HG03378 (cell line): Measurements from ENCODE around the gene GNA14.
"Not testable (repeated sequence)": the region's sequence is repeated elsewhere in the genome, so short reads cannot be mapped to it uniquely, and the experiment has no call there.

Experiments used
- ATAC-seq: cut with Tn5 transposase; IDR thresholded peaks from one replicate; pipeline ENCODE4 v1.9.1; 2021; ENCODE audit warnings: mild to moderate bottlenecking, moderate library complexity; ENCODE audit not compliant: unreplicated experiment

Gene GNA14

DNA sequence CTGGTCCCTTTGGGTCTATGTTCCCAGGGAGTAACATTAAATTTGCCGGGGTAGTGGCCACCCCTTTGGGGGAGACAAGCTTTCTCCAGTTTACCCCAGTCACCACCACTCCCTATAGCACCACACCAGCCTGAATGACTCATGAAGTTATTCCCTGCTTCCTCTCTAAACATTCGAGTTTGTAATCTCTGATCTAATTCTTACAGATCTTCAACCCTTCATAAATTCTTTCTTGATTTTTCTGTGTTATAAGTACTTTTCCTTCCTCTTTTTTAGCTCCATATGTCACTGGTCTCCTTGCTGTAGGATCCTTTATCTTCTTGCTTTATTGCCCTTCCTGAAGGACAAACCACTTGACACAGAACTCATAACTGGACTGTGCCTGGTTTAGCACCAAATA lies 55.6 kb downstream of the GNA14 start:
- ATAC-seq, result no peak

DNA sequence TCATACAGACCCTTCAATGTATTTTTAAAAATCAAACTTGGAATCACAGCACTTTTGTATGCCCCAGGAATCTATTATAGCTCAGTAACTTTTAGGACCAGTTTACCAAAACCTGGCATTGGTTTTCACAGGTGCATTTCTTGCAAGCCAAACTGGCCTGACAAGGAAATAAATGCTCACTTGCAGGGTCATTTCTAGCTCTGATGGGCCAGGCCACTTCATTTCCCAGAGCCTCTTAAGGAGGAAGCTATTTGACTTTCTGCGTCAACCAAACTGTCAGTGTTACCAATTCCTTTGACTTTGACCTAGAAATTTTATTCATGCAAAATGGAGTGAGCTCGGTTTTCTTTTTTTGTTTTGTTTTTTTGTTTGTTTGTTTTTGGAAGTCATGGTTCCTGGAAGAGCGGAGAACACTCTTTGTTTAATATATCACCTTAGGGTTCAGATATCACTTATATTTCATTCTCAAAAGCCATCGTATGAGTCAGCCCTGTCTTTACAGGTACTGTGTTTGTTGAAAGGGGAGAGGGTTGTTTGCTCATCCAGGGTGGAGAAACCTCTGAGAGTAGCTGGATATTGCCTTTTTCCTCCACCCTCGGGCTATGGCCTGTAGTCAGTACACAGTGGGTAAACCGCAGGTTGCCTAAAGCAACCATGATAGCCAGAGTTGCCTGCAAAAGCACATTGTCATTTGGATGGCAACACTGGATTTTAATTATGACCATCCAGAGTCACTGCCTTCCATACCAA lies 58.9 kb downstream of the GNA14 start:
- no peak for ATAC-seq

DNA sequence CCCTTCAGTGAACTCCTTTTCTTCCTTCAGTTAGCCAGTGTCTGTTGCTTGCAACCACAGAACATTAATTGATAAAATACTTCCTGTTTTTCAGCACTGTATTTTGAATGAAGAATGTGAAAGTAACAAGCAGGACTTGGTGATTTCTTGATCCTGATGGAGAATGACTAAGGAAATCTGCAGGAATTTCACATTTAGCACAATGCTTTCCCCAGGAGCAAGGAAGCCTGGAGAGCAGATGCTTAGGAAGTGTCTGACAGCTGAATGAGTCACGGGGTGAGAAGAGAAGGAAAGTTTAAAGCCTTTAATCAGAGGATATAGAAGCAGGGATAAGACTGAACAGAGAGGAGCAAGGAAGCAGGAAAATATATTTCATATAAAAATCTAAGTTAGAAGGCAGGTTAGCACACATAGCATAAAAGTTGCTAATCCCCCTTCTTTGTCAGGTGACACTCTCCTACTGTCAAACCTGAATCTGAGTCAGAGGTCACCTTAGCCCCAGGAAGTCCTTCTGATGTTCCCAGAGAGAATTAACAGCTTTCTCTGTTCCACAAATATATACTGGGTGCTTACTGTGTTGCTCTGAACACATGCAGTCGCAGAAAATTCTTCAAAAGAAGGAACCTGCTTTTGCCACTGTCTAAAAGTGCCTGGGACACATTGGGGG lies 59.7 kb downstream of the GNA14 start:
- ATAC-seq, result no peak

DNA sequence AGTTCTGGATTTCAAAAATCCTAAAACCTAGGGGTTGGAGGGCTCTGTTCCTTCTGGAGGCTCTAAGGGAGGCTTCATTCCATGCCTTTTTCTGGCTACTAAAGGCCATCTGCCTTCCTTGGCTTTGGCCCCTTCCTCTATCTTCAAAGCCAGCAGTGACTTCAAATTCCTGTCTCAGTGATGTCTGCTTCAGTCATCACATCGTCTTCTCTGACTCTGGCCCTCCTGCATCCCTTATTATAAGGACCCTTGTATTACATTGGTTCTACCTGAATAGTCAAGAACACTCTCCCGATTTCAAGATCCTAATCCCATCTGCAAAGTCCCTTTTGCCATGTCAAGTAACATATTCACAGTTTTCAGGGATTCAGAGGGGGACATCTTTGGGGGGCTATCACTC lies 60.3 kb downstream of the GNA14 start:
- no peak for ATAC-seq

DNA sequence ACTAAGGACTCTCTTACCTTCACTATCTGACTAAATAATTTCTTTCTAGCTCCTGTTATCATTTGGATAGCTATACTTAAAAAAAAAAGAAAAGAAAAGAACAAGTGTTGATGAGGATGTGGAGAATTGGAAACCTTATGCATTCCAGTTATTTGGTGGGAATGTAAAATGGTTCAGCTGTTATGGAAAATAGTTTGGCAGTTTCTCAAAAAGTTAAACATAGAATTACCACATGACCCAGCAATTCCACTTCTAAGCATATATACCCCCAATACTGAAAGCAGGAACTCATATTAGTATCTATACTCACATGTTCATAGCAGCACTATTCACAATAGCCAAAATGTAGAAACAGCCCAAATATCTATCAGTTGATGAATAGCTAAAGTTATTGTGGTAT lies 61.1 kb downstream of the GNA14 start:
- no peak for ATAC-seq

DNA sequence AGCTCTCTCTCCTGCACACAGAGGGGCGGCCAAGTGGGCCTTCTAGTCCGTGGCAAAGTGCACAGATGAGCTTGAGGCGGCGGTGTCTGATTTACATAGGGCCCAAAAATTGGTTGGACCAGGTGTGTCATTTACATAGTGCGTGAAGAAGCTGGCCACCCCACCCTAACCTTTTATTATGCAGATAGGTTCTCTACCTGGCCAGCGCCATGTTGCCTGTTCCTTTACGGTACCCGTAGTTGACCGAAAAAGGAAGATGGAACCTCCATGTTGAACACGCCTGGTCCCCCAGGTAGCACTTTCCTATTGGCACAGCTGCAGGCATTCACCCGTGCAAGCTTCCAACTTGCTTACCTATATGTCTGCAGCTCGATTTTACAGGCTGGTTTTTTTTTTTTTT lies 61.5 kb downstream of the GNA14 start:
- no peak for ATAC-seq

DNA sequence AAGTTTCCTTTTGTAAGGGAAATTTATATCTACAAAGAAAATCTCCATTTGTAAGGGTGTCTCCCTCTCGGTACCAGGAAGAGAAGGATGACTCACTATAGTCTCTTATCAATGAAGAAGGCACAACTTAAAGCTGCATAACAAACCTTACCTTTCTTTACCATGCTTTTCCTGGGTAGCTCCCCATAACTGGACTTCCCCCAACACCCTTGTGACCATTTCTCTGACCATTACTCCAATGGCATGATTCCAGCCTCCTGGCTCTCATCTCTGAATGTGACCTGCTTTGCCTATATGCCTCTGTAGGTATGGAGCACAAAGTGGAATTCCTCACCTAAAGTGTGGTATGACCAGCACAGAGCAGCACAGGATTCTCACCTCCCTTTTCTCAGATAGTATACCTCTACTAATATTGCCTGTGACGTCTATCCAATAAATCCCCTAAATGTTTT lies 62.8 kb downstream of the GNA14 start:
- no peak for ATAC-seq

DNA sequence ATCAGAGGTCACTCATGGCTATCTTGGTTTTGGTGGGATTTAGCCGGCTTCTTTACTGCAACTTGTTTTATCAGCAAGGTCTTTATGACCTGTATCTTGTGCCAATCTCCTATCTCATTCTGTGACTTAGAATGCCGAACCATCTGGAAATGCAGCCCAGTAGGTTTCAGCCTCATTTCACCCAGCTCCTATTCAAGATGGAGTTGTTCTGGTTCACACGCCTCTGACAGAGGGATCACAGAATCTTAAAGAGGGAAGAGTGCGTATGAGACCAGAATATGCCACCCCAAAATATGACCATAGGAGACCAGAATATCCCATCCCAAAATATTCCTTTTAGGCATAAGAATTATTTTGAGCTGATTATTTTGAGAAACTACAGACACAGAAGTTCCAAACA lies 63.2 kb downstream of the GNA14 start:
- ATAC-seq, result not testable (repeated sequence)

DNA sequence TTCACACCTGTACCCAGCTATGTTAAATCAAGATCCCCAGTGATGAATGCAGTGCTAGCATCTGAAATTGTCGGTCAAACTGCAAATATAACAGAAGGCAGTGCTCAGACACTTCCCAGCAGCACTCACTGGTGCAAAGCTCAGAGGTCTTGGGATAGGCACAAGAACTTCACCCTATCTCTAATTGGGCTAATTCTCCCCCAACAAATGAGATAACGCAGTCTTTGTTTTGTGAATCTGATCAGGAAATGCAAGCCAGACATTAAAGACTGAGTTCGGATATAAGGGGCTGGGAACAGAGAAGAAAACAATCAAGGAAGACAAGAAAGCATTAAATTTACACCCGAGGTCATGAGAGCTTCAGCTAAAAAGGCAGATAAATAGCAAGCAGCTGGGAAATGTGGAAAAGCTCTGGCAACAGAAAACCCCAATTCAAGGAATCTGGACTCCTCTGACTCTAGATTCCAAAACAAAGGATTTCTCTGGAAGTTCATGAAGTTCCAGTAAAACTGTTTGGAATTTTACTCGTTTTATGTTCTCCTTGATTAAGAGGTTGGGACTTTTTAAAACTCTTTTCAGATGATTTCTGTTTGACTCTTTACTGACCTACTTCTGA lies 65.1 kb downstream of the GNA14 start:
- ATAC-seq, result no peak

DNA sequence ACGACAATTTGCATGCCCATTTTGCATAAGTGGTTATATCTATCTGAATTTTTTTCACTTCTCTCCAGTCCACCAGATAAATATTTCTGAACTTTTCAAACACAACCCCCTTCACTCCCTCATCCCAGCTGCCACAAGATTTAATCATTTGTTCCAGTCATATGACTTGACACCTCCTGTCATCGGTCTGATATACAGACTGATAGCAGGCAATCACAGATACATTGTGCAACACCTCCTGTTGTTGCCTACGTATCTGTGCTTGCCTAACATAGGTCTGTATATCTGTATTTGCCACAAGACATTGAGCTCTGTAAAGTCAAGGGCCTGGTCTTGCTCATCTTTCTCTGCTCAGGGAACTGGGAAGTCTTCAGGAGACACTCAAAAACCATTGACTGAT lies 65.6 kb downstream of the GNA14 start:
- ATAC-seq, result no peak

DNA sequence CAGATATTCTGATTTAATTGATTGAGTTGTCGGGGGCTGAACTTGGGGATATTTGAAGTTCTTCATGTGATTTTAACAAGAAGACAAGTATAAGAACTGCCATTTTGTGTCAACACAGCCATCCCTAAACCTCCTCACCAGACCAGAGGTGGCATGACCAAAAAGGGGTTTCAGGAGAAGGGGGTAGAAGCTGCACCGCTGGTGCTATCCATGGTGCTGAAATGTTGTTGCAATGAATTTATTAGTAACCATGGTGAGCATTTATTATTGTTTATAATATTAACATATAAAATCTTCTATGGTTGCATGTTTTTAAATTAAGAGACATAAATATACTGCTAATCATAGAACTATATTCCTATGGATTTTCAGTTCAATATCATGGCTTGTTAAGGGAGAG lies 72.3 kb downstream of the GNA14 start:
- no peak for ATAC-seq

DNA sequence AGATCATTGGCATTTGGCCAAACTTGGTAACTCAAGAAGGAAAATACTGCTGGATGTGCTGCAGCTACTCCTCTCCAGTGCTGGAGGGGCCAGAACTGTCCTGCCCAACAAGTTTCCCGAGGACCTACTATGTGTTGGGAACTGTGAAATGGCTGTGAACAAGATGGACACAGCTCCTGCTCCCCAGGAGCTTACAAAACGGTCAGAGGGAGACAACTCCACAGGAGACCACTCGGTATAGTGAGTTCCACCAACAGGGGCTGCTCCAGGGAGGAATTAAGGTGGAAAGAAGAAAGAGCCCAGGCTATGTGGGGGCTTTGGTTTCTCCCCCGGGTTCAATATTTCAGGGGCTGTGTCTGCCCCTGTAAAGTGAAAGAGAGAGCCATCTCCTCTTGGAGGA lies 78.8 kb downstream of the GNA14 start:
- ATAC-seq, result no peak

DNA sequence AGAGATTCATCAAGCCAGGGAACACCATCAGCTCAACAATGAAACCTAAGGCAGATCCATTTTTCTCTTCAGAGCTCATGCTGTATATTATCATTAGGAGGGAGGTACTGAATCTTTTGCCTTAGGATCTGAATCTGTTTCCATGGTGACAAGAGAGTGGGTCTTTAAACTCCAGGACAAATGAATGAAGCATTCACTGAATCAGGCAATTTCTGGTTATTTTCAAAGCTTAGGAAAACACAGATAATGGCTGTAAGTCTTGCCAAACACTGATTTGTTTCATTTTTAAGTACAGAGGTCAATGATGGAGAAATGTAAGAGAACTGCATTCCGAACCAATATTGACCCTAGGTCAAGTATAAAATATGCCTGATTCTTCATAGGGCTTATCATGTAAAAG lies 84.9 kb downstream of the GNA14 start:
- no peak for ATAC-seq

DNA sequence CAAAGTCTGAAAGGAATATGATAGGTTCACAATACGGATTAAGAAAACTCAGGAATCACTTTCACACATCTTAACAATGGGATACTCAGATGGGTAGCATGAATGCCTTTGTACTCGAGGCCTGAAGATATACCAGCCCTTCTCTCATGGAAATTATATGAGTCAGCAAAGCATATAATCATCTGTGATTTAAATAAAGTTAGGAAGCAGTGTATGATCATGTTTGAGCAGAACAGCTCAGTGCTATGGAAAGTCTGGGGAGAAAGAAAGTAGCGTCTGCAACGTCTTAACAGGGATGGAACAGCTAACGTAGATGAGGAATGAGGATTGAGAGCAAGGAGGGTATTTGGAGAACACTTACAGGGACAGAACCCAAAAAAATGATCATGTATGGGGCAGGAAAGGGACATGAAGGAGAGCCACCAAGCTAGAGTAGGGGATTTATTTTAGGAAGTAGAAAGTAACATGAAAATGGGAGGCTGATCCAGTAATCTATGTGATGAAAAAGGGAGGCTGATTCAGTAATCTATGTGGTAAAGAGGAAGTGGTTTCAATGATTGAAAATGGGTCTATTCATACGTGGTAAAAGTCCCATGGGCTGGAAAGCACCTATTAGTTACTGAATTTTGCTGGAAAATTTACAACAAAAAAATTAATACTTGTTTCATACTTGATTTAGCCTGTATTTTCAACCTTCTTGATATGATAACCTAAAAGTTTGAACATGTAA lies 85.9 kb downstream of the GNA14 start:
- ATAC-seq, result peak; percentile 69

DNA sequence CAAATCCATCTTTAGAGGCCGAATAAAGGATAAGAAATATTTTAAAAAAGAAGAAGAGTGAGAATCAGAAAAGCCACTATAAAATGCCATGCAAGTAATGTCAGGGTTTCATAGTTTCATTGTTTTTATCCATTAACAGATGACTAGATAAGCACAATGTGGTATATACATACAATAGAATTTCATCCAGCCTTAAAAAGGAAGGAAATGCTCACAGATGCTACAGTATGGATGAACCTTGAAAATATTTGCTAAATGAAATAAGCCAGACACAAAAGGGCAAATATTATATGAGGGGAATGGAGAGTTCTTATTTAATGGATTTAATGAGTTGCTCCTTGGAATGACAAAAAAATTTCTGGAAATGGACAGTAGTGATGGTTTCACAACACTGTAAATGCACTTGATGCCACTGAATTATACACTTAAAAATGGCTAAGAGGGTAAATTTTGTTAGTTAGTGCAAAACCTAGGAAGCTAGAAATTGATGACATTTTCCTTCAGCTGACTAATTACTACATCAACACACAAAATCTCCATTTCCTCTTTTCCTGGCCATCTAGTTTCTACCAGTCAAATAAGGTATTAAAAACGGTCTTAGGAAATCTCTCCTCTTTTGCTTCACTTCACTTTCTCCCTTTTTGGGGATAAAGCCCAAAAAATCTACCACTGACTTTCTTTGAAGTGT lies 86.6 kb downstream of the GNA14 start:
- ATAC-seq, result no peak

DNA sequence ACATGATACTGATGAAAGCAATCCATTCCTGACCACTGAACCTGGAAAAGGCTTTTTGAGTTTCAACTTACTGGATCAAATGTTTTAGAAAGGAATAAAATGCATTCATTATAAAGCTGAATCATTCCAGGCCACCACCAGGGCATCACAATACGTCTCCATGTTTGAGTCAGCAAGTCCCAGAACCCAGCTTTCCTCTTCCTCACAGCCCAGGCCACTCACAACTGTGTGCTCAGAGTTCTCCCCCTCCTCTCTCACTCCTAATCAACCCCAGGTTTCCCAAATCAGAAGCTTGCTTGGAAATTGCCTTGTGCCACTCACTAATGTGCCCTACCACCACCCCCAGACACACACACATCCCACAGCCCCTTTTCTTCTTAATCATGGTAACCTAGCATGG lies 91.7 kb downstream of the GNA14 start:
- ATAC-seq, result no peak

DNA sequence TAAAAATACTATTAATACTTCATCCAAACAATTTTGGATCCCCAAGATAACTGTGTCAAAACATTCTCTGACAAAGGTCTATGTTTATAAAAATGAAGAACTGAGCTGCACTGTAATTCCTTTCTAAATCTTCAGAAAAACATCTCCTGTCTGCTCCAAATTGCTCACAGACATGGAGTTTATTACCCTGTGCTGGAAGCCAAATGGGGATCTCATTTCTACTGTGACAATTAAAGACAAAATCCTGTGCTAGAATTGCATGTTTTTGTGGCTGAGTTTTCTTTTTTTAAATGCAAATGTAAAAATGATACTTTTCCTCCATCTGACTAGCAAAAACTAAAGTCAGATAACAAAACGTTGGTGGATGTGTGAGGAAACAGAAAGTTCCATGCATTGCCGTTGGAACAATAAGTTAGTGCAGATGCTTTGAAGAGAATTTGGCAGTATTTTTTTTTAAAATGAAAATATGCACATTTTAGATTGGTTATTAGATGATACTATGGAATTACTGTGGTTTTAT lies 93.5 kb downstream of the GNA14 start:
- no peak for ATAC-seq

DNA sequence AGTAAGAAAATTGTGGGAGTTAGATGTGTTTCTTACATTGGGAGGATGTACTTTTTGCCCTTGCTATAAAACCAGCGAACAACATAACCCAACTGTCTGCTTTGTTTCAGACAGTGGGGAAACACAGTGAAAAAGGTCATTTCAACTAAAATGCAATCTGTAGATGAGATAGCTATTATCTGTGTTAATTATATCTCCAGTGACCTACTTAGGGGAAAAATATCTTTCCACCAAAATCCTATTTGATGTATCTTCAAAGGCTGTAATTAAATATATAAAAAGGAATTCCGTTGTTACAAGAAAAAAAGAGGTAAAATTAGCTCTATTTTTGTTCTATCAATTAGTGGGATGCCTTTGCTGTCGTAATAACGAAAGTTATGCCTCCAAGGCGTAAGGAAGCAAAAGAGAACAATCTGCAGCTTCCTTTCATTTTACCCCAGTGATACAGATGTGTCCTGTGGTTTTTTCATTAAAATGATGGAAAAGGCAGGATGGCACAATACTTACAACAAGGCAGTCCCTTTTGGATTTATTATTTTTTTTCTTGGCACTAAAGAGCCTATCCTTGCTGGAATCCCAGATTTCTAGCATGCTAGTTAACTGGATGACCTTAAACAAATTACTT lies 100.9 kb downstream of the GNA14 start:
- no peak for ATAC-seq

DNA sequence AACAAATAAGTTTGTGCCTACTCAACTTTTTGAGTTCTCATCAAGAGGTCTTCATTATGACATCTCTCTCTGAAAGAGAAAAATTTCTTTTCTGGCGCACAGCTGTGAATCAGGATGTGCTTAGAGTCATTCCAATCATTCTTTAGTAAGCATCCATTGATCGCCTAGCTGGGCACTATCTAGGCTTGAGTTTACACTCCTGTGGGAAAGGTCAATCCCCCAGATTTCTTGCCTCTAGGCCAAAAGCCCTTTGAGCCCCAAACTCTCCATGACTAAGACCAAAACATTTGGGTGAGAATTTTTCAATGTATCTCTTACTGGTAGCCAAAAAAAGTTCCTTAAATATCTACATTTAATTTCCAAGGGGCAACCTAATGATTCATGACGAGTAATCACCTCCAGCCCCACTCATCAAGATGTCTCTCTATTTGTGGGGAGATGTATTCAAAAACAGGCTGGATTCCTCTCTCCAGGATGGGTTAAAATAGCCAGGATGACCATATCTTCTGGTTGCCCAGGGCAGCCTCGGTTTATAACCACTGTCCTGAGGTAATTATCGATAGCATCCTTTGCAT lies 101.7 kb downstream of the GNA14 start:
- no peak for ATAC-seq

DNA sequence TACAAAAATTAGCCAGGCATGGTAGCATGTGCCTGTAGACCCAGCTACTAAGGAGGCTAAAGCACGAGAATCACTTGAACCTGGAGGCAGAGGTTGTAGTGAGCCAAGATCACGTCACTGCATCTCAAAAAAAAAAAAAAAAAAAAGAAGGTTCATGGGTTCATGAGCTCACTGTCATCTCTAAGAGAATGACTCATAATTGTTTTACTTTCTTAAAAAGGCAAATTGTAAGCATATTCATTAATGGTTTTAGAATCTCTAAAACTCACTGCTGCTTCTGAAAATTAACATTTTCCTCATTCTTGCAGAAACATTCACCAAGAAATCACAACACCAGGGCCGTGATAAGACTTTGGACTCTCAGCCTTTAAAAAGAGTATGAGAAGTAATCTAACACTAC lies 103.6 kb downstream of the GNA14 start:
- ATAC-seq, result no peak
